Right renal pelvis (tissue), 4 donors: Measurements from ENCODE around the gene TMEM187. TPM values are rescaled to one million over a fixed set of nuclear protein-coding genes. Genes with fewer than 3 reads are reported as not detected.

ENCODE experiments used
- DNase-seq, 4 donors: peaks; one replicate each; pipeline ENCODE4 v3.0.0-alpha.2; 2013; ENCODE audit warnings: low read depth in 4 of 4, low spot score in 3 of 4, missing footprints in 1 of 4
- polyA plus RNA-seq, 4 donors: library from polyadenylated mRNA; unstranded; fragments of 120-200 nt; gene quantifications; one replicate each; pipeline ENCODE4 v1.2.1, GENCODE V29; 2013; ENCODE audit not compliant: insufficient read length in 4 of 4

Gene TMEM187
- polyA plus RNA-seq, 4 donors, result 6.9 to 9.6 (median 7.4) TPM

DNA sequence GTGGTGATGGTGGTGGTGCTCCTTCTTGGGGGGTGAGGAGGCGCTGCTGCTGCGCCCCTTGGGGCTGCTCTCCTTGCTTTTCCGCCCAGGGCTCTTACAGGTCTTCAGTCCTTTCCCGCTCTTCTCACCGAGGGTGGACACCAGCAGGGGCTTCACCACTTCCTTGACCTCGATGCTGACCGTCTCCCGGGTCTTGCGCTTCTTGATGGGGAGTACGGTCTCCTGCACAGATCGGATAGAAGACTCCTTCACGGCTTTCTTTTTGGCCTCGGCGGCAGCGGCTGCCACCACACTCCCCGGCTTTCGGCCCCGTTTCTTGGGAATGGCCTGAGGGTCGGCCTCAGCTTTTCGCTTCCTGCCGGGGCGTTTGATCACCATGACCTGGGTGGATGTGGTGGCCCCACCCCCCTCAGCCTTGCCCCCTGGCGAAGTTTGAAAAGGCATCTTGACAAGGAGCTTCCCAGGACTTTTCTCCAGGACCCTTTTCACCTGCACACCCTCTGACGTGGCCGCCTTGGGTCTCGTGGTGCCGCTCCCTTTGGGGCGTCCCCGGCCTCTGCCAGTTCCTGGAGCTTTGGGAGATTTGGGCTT is 58.3 kb downstream of the TMEM187 start:
- no peak for DNase-seq

DNA sequence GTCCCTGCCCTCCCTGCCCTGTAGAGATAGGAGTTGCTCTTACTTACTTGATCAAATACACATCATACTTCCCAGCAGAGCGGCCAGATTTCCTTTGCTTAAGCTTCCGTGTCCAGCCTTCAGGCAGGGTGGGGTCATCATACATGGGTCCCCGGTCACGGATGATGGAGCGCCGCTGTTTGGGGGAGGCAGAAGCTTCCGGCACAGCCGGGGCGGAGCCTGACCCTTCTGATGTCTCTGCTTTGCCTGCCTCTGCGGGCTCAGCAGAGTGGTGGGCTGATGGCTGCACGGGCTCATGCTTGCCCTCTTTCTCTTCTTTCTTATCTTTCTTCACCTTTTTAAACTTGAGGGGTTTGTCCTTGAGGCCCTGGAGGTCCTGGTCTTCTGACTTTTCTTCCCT is 59.6 kb downstream of the TMEM187 start:
- DNase-seq, result no peak

DNA sequence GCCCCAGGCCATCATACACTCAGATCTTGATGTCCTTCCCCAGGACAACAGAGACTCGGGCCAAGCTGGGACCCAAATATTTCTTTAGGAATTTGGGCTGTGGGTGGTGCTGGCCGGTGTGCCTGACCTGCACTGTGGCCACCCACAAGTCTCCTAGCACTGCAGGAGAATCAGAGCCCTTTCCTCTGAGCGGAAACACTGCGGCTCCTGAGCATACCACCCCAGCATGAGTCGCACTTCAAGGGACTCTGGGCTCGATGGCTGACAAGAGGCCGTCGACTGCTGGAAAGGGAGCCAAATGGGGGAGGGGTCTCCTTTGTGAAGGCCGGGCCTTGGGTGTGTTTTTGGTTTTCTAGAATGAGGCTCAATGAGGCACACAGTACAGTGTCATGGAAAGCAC is 60.1 kb downstream of the TMEM187 start:
- DNase-seq, result no peak

Other genes with a start within 250 kb of the TMEM187 start
- gene BCAP31, start 248.4 kb upstream of the TMEM187 start, polyA plus RNA-seq, result 100 to 1,000 TPM; 192 to 206 (median 199) TPM
- gene ABCD1, start 247.9 kb upstream of the TMEM187 start, polyA plus RNA-seq, result 1 to 10 TPM; 6.3 to 8.9 (median 7.1) TPM
- 1 to 10 TPM in 3 of 4 donors, under 1 TPM in 1; 0.82 to 2.9 (median 2.1) TPM for gene PLXNB3, start 208.5 kb upstream of the TMEM187 start, polyA plus RNA-seq
- 1 to 10 TPM in 3 of 4 donors, under 1 TPM in 1; 0.90 to 2.0 (median 1.5) TPM for gene SRPK3, start 191.7 kb upstream of the TMEM187 start, polyA plus RNA-seq
- gene IDH3G, start 178.4 kb upstream of the TMEM187 start, polyA plus RNA-seq, result 10 to 100 TPM; 62.2 to 90.3 (median 72.7) TPM
- gene SSR4, start 178.1 kb upstream of the TMEM187 start, polyA plus RNA-seq, result 100 to 1,000 TPM; 141 to 189 (median 155) TPM
- 10 to 100 TPM in 1 of 4 donors, 1 to 10 TPM in 3; 7.7 to 10.6 (median 8.8) TPM for gene PDZD4, start 142.2 kb upstream of the TMEM187 start, polyA plus RNA-seq
- gene L1CAM, start 86.6 kb upstream of the TMEM187 start, polyA plus RNA-seq, result 10 to 100 TPM; 46.4 to 59.9 (median 47.9) TPM
- gene AVPR2, start 68.1 kb upstream of the TMEM187 start, polyA plus RNA-seq, result 1 to 10 TPM; 1.4 to 3.1 (median 2.0) TPM
- 10 to 100 TPM; 24.6 to 37.8 (median 27.8) TPM for gene ARHGAP4, start 46.5 kb upstream of the TMEM187 start, polyA plus RNA-seq
- gene NAA10, start 37.7 kb upstream of the TMEM187 start, polyA plus RNA-seq, result 10 to 100 TPM; 60.2 to 80.1 (median 66.6) TPM
- 10 to 100 TPM; 16.3 to 27.1 (median 18.8) TPM for gene RENBP, start 28.1 kb upstream of the TMEM187 start, polyA plus RNA-seq
- 10 to 100 TPM; 41.5 to 44.3 (median 41.9) TPM for gene HCFC1, start 936 bp upstream of the TMEM187 start, polyA plus RNA-seq
- 10 to 100 TPM; 48.4 to 62.2 (median 51.7) TPM for gene IRAK1, start 47.1 kb downstream of the TMEM187 start, polyA plus RNA-seq
- gene MECP2, start 125.0 kb downstream of the TMEM187 start, polyA plus RNA-seq, result 10 to 100 TPM; 30.2 to 36.9 (median 31.6) TPM
- gene OPN1LW, start 171.5 kb downstream of the TMEM187 start, polyA plus RNA-seq, result not detected
- gene OPN1MW, start 209.8 kb downstream of the TMEM187 start, polyA plus RNA-seq, result not detected
- not detected for gene OPN1MW2, start 247.0 kb downstream of the TMEM187 start, polyA plus RNA-seq